Ovary (tissue), 3 donors: Measurements from ENCODE around the gene KIF16B.

Source experiments
- CTCF ChIP-seq, 3 donors: fragments of 450-650 bp in 2 of 3; fragments of 200-600 bp in 1 of 3; IDR thresholded peaks; one replicate each; pipeline versions ENCODE4 v1.5.1 to v1.8.0; 2016 to 2022; ENCODE audit warnings: antibody characterized with exemption in 3 of 3, mild to moderate bottlenecking in 1 of 3
- EP300 ChIP-seq: sonication (generic); formaldehyde crosslinking; IDR thresholded peaks from one replicate; pipeline ENCODE4 v1.6.1; 2017; ENCODE audit warnings: antibody characterized with exemption
- POLR2A ChIP-seq: fragments of 450-650 bp; IDR thresholded peaks from one replicate; pipeline ENCODE4 v1.6.1; 2017; ENCODE audit warnings: antibody characterized with exemption, mild to moderate bottlenecking, moderate library complexity
- donor health status: DM: no; HTN: no; CAD: no.

DNA sequence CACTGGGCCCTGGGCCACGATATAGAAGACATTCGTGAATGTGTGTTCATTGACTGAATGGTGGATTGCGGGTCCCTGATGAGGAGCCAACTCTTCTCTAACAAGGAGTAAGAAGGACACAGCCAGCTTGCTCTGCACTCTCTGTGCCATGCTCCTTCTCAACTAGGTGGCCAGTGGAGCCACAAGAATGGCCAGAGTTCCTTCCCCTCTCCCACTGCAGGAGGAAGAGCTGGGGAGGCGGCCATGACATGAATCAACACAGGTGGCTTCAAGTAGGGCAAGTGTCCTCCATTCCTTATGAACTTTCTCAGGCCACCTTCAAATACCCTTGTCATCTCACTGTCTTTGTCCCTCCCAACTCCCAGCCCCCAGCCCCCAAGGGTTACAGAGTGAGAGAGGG, 305.7 kb downstream of the KIF16B start:
- TF ChIP-seq POLR2A (no peak), CTCF (IDR thresholded peaks at IDR 0.05) (no peak), EP300 (no peak)
